Ovary (tissue), 3 donors: ENCODE data around the gene CBLIF.

Experiments used
- CTCF ChIP-seq, 3 donors: fragments of 450-650 bp in 2 of 3; fragments of 200-600 bp in 1 of 3; IDR thresholded peaks; one replicate each; pipeline versions ENCODE4 v1.5.1 to v1.8.0; 2016 to 2022; ENCODE audit warnings: antibody characterized with exemption in 3 of 3, mild to moderate bottlenecking in 1 of 3
- POLR2A ChIP-seq: fragments of 450-650 bp; IDR thresholded peaks from one replicate; pipeline ENCODE4 v1.6.1; 2017; ENCODE audit warnings: antibody characterized with exemption, mild to moderate bottlenecking, moderate library complexity
- donor health status: DM: no; HTN: no; CAD: no.

GRCh38 chr11:59815754-59816153, 29.5 kb downstream of the CBLIF start:
- TF ChIP-seq CTCF (IDR thresholded peaks at IDR 0.05), result no peak
- no peak for TF ChIP-seq POLR2A
